Ishikawa (cell line): ENCODE data around the gene PTTG1.

Experiments
- EP300 ChIP-seq: IDR thresholded peaks from 2 replicates; pipeline ENCODE4 v1.6.1; 2012; ENCODE audit warnings: borderline replicate concordance
- MAX ChIP-seq: IDR thresholded peaks from 2 replicates; pipeline ENCODE4 v1.6.1; 2012
- RAD21 ChIP-seq: IDR thresholded peaks from 2 replicates; pipeline ENCODE4 v1.6.1; 2012; ENCODE audit warnings: low read depth
- REST ChIP-seq: IDR thresholded peaks from 2 replicates; pipeline ENCODE4 v1.6.1; 2012; ENCODE audit warnings: low read depth, mild to moderate bottlenecking
- TCF12 ChIP-seq: IDR thresholded peaks from 2 replicates; pipeline ENCODE4 v1.6.1; 2012; ENCODE audit warnings: low read depth
- TEAD4 ChIP-seq: IDR thresholded peaks from 2 replicates; pipeline ENCODE4 v1.6.1; 2012
- USF1 ChIP-seq: IDR thresholded peaks from 2 replicates; pipeline ENCODE4 v1.6.1; 2012

GRCh38 chr5:160441311-160441781, 19.7 kb downstream of the PTTG1 start:
- TF ChIP-seq TCF12 = no peak
- TF ChIP-seq EP300 = no peak
- TF ChIP-seq TEAD4 = no peak
- no peak for TF ChIP-seq REST
- TF ChIP-seq MAX = no peak
- no peak for TF ChIP-seq USF1
- TF ChIP-seq RAD21 = no peak
